ENCODE measurements around the gene CYP2A7.
"Not testable (repeated sequence)": the region's sequence is repeated elsewhere in the genome, so short reads cannot be mapped to it uniquely, and the experiment has no call there.

Gene CYP2A7

DNA sequence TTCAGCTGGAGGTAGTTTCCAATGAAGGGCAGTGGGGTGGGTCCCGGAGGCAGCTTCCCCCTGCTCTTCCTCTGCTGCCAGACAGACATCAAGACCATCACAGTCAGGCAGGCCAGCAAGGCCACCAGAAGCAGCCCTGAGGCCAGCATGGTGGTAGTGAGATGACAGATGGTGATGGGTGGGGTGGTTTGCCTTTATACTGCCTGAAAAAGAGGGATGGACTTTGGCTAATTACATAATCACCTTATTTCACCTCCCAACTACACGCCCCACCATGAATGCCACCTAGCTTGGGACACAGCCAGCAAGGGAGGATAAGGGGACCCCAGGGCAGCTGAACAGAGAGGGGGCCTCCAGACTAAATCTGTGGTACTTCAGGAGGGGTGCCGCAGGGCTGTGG lies at the start of gene CYP2A7:
CYP2A7 (minus strand) TSS at position 170 of the 400 bp plus-strand sequence; CDS start at position 149, 21 bp downstream.
- DNase-seq (ENCODE audit: low read depth), result not testable (repeated sequence)

DNA sequence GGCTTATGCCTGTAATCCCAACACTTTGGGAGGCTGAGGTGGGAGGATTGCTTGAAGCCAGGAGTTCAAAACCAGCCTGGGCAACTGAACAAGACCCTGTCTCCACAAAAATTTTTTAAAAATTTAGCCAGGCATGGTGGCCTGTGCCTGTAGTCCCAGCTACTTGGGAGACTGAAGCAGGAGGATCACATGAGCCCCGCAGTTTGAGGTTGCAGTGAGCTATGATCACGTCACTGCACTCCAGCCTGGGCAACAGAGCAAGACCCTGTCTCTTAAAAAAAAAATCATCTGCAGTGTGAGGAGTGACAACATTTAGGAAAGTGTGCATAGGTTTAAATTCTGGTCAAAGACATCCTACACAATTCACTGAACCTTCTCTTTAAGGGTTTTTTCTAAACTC lies 48.8 kb upstream of the CYP2A7 start:
- not testable (repeated sequence) for DNase-seq (ENCODE audit: low read depth)

GRCh38 chr19:40929942-40930341 lies 47.9 kb upstream of the CYP2A7 start:
- not testable (repeated sequence) for DNase-seq (ENCODE audit: low read depth)

GRCh38 chr19:40928850-40929249 lies 46.8 kb upstream of the CYP2A7 start:
- no peak for DNase-seq (ENCODE audit: low read depth)

GRCh38 chr19:40927567-40927966 lies 45.5 kb upstream of the CYP2A7 start:
- DNase-seq (ENCODE audit: low read depth), result no peak

- not testable (repeated sequence) for DNase-seq (ENCODE audit: low read depth)
Measured at GRCh38 chr19:40926276-40926675, 44.2 kb upstream of the CYP2A7 start.

DNA sequence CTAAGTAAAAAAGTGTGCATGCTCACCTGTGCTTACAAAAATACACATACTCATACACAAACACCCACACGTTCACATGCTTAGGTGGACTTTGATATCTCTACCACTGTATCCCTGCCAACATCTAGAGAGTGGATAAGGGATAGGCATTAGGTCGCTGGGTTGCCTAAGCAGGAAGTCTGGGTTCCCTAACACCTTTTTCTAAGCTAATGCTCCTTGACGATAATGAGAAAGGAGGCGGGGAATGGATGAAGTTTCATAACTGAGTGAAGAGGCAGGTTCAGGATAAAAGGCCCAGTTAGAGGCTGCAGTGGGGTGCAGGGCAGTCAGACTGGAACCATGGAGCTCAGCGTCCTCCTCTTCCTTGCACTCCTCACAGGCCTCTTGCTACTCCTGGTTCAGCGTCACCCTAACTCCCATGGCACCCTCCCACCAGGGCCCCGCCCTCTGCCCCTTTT lies 41.9 kb upstream of the CYP2A7 start:
- DNase-seq (ENCODE audit: low read depth), result no peak

DNA sequence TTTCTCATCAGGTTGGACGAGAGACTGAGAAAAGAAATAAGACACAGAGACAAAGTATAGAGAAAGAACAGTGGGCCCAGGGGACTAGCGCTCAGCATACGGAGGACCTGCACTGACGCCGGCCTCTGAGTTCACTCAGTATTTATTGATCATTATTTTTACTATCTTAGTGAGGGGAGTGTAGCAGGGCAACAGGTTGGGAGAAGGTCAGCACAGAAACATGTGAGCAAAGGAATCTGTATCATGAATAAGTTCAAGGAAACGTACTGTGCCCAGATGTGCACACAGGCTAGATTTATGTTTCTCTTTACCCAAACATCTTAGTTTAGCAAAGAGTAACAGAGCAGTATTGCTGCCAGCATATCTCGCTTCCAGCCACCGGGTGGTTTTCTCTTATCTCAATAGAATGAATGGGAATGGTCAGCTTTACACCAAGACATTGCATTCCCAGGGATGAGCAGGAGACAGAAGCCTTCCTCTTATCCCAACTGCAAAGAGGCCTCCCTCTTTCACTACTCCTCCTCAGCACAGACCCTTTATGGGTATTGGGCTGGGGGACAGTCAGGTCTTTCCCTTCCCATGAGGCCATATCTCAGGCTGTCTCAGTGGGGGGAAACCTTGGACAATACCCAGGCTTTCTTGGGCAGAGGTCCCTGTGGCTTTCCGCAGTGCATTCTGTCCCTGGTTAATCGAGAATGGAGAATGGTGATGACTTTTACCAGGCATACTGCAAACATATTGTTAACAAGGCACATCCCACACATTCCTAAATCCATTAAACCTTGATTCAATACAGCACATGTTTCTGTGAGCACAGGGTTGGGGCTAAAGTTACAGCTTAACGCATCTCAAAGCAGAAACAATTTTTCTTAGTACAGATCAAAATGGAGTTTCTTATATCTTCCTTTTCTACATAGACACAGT lies 40.5 kb upstream of the CYP2A7 start:
- DNase-seq (ENCODE audit: low read depth), result not testable (repeated sequence)

- DNase-seq (ENCODE audit: low read depth), result no peak
Measured at GRCh38 chr19:40921005-40921897, 39.2 kb upstream of the CYP2A7 start.

- no peak for DNase-seq (ENCODE audit: low read depth)
Measured at GRCh38 chr19:40920300-40921004, 38.4 kb upstream of the CYP2A7 start.

DNA sequence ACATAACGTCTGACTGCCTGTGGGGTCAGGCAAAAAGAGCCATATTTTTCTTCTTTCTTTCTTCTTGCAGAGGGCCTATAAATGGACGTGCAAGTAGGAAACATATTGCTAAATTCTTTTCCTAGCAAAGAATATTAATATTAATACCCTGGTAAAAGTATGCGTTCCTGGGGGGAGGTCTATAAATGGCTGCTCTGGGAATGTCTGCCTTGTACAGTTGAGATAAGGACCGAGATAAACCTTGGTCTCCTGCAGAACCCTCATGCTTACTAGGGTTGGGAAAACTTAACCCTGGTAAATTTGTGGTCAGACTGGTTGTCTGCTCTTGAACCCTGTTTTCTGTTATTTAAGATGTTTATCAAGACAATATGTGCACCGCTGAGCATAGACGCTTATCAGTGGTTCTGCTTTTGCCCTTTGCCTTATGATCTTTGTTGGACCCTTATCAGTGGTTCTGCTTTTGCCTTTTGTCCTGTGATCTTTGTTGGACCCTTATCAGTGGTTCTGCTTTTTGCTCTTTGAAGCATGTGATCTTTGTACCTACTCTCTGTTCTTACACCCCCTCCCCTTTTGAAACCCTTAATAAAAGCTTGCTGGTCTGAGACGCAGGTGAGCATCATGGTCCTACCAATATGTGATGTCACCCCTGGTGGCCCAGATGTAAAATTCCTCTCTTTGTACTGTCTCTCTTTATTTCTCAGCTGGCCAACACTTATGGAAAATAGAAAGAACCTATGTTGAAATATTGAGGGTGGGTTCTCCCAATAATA lies 37.7 kb upstream of the CYP2A7 start:
- DNase-seq (ENCODE audit: low read depth), result not testable (repeated sequence)

- DNase-seq (ENCODE audit: low read depth), result not testable (repeated sequence)
Measured at GRCh38 chr19:40918303-40918702, 36.3 kb upstream of the CYP2A7 start.

DNA sequence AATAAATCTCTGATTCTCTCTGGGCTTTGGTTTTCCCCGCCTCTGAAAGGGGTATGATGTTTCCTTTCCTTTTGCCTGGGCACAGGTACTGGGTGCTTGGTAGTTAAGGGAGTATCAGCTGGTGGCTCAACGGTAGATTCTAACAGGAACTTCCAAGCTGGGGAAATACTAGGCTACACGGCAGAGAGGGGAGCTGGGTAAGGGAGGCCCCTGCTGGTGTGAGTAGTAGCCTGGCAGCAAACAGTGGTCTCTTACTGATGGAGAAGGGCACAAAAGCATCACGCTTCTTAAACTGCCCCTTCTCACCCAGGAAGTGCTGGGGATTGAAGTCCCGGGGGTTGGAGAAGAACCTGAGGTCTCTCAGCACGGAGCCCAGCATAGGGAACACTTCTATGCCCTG lies 26.9 kb upstream of the CYP2A7 start:
- no peak for DNase-seq (ENCODE audit: low read depth)

GRCh38 chr19:40907968-40908735 lies 26.1 kb upstream of the CYP2A7 start:
- no peak for DNase-seq (ENCODE audit: low read depth)

DNA sequence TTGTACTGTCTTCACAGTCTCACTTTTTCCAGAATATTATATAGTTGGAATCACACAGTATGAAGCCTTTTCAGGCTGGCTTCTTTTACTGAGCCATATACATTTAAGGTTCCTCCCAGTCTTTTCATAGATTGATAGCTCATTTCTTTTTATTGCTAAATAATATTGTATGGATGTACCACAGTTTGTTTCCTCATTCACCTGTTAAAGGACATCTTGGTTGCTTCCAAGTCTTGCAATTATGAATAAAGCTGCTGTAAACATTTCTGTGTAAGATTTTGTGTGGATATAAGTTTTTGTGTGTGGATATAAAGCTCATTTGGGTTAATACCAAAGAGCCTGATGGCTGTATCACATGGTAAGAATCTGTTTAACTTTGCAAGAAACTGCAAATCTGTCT lies 24.5 kb upstream of the CYP2A7 start:
- DNase-seq (ENCODE audit: low read depth), result no peak

- not testable (repeated sequence) for DNase-seq (ENCODE audit: low read depth)
Measured at GRCh38 chr19:40904673-40905156, 22.7 kb upstream of the CYP2A7 start.

DNA sequence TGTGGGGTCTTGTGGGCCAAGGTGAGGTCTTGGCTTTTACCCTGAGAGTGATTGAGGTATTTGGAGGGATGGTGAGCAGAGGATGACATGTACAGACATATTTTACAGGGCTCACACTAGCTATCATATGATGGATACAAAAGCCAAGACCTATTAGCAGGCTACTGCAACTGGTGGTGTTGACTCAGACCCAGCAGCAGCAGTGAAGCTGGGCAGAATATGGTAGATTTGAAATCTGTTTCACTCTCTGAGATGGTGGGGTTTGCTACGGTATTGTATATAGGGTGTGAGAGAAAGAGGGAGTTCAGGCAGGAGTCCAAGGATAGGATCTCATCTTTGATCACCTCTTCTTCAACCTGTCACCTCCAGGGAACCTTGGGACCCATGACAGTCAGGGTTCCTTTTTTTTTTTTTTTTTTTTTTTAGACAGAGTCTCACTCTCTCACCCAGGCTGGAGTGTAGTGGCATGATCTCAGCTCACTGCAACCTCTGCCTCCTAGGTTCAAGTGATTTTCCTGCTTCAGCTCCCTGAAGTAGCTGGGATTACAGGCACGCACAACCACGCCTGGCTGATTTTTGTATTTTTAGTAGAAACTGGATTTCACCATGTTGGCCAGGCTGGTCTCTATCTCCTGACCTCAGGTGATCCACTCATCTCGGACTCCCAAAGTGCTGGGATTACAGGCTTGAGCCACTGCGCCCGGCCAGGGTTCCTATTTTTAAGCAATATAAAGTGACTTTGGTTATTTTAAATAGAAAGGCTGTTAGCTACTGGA lies 20.1 kb upstream of the CYP2A7 start:
- DNase-seq (ENCODE audit: low read depth), result not testable (repeated sequence)

- DNase-seq (ENCODE audit: low read depth), result not testable (repeated sequence)
Measured at GRCh38 chr19:40900521-40900920, 18.5 kb upstream of the CYP2A7 start.

GRCh38 chr19:40899964-40900363 lies 17.9 kb upstream of the CYP2A7 start:
- DNase-seq (ENCODE audit: low read depth), result not testable (repeated sequence)

Data from non-pigmented ciliary epithelial cell (primary cell).